Measurements from ENCODE around the gene MANBA.

GRCh38 chr4:102610007-102610406, 150.8 kb downstream of the MANBA start:
- no peak for TF ChIP-seq CTCF (IDR thresholded peaks at IDR 0.05)
- TF ChIP-seq POLR2AphosphoS5 (IDR thresholded peaks at IDR 0.05; ENCODE audit: insufficient read depth in 1 of 2, low read depth in 1 of 2) = no peak
